RWPE2 (cell line): ENCODE results near the gene IFT172.

Experiments used
- ATAC-seq: fragments of 200-7000 bp; cut with Tn5 transposase; 3 replicates; pipeline ENCODE4 v1.9.1; 2021; ENCODE audit warnings: low read depth
- DNase-seq: peaks from one replicate; pipeline ENCODE4 v3.0.0-alpha.2; 2020; ENCODE audit warnings: low spot score
- H3K27ac ChIP-seq: fragments of 450-650 bp; 2 replicates; pipeline ENCODE4 v1.5.1; 2017; ENCODE audit warnings: mild to moderate bottlenecking; ENCODE audit not compliant: poor library complexity, severe bottlenecking
- H3K27me3 ChIP-seq: fragments of 250-450 bp; sonication (Bioruptor Pico); 2 replicates; pipeline ENCODE4 v1.5.1; 2021; ENCODE audit warnings: mild to moderate bottlenecking, moderate library complexity; ENCODE audit not compliant: insufficient read depth, poor library complexity, severe bottlenecking
- H3K36me3 ChIP-seq: fragments of 250-450 bp; sonication (Bioruptor Pico); 2 replicates; pipeline ENCODE4 v1.5.1; 2020; ENCODE audit warnings: low read depth, mild to moderate bottlenecking, moderate library complexity
- H3K4me1 ChIP-seq: fragments of 250-450 bp; sonication (Bioruptor Pico); 2 replicates; pipeline ENCODE4 v1.5.1; 2021; ENCODE audit warnings: mild to moderate bottlenecking, moderate library complexity; ENCODE audit not compliant: insufficient read depth, poor library complexity, severe bottlenecking
- H3K4me3 ChIP-seq: fragments of 250-450 bp; sonication (Bioruptor Pico); 2 replicates; pipeline ENCODE4 v1.5.1; 2021; ENCODE audit warnings: mild to moderate bottlenecking, moderate library complexity; ENCODE audit not compliant: severe bottlenecking
- H3K9me3 ChIP-seq: fragments of 250-450 bp; sonication (Bioruptor Pico); 2 replicates; pipeline ENCODE4 v1.5.1; 2021; ENCODE audit warnings: mild to moderate bottlenecking, moderate library complexity; ENCODE audit not compliant: severe bottlenecking
- TF ChIP-seq, protein P1 (sequence below): fragments of 450-650 bp; IDR thresholded peaks from one replicate; pipeline ENCODE4 v1.5.1; 2017; ENCODE audit warnings: mild to moderate bottlenecking, moderate library complexity; ENCODE audit not compliant: poor library complexity, severe bottlenecking

Gene IFT172

DNA sequence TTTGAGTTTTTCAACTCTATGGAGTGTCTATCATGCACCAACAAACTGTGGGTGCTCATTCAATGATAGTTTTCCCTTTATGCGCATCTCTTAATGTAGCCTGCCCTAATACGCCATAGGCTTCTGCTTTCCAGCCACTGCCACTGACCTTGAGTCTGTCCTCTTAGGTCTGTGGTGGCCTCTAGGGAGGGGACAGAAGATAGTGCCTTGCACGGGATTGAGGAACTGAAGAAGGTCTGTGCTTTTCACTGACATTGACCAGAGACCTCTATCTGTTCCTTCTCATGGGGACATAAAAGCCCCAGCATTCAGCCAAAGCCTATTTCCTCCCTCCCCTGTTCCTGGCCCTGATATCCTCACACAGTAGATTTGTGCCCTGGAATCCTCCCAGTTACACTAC is 9.4 kb upstream of the IFT172 start:
- DNase-seq (no peak), ATAC-seq (no peak)
- Histone ChIP-seq H3K4me3 (no peak overlapping the region), H3K36me3 (no peaks in the 10 kb centered on the region), H3K27me3 (no peaks in the 10 kb centered on the region), H3K9me3 (no peaks in the 10 kb centered on the region), H3K27ac (no peak overlapping the region), H3K4me1 (no peaks in the 10 kb centered on the region)
- TF ChIP-seq, protein P1, sequence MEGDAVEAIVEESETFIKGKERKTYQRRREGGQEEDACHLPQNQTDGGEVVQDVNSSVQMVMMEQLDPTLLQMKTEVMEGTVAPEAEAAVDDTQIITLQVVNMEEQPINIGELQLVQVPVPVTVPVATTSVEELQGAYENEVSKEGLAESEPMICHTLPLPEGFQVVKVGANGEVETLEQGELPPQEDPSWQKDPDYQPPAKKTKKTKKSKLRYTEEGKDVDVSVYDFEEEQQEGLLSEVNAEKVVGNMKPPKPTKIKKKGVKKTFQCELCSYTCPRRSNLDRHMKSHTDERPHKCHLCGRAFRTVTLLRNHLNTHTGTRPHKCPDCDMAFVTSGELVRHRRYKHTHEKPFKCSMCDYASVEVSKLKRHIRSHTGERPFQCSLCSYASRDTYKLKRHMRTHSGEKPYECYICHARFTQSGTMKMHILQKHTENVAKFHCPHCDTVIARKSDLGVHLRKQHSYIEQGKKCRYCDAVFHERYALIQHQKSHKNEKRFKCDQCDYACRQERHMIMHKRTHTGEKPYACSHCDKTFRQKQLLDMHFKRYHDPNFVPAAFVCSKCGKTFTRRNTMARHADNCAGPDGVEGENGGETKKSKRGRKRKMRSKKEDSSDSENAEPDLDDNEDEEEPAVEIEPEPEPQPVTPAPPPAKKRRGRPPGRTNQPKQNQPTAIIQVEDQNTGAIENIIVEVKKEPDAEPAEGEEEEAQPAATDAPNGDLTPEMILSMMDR: no peak

DNA sequence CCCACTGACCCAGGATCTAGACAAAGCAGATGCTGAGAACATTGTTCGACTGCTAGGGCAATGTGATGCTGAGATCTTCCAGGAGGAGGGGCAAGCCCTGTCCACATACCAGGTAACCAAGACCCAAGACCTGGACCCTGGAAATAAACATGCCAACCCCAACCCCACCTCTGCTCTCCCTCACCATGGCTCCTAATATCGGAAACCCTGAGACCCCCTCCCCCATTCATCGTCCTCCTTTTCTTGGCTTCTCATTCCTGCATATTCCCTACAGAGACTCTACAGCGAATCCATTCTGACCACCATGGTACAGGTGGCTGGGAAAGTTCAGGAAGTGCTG is 7.7 kb upstream of the IFT172 start:
- ATAC-seq (no peak), DNase-seq (no peak)
- TF ChIP-seq, protein P1: no peak
- H3K4me3 ChIP-seq: no peak overlapping the region
- H3K27me3 ChIP-seq: no peaks in the 10 kb centered on the region
- H3K36me3 ChIP-seq: no peaks in the 10 kb centered on the region
- H3K4me1 ChIP-seq: no peaks in the 10 kb centered on the region
- no peak overlapping the region for H3K27ac ChIP-seq
- H3K9me3 ChIP-seq: no peaks in the 10 kb centered on the region

DNA sequence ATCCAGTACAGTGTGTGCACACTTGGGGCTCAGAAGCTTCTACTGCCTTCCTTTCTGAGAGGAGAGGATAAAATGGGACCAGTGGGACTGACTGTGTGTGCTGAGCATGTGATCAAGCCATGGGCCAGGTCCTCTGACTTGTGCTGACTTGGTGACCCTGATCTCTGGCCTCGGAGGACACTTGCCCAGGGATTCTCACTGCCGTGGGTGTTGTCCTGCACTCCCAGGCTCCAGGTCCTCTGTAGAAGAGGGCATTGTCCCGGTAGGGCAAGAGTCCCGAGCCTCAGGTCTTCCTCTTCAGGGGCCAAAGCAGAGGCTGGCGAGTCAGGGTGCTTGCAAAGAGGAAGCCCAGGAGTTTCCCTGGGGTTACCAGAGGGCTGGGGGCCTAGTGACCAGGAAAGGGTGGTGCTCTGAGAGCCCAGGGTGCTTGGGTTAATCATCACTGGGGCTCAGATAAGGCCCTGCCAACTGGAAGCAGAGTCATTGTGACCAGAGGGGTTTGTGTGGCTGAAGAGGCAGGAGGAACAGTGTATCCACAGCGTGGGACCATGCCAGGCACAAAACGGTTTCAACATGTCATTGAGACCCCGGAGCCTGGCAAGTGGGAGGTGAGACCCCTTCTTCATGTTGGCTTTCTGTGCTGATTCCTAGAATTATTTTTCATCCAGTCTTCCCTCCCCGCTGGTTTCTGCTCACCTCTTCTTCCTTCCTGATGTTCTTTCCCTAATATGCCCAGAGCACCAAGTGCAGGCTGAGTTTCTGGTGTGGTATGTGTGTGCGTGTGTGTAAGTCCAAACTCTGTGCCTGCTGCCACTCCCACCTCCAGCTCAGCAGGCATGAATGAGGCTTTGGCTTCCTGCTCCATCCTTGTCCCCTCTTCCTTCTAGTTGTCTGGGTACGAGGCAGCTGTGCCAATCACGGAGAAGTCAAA is 7.1 kb upstream of the IFT172 start, which contains the start of gene GCKR:
GCKR (plus strand) TSS at position 483 of the 931 bp plus-strand sequence; CDS start at position 549, 66 bp downstream.
- ATAC-seq: no peak
- H3K27ac ChIP-seq: no peak within 1 kb of the TSS
- no peaks in the 10 kb centered on the region for H3K4me1 ChIP-seq
- TF ChIP-seq, protein P1: no peak
- H3K27me3 ChIP-seq: no peaks in the 10 kb centered on the region
- DNase-seq: no peak
- H3K9me3 ChIP-seq: no peaks in the 10 kb centered on the region
- no peak within 1 kb of the TSS for H3K4me3 ChIP-seq
- H3K36me3 ChIP-seq: no peaks in the 10 kb centered on the region

DNA sequence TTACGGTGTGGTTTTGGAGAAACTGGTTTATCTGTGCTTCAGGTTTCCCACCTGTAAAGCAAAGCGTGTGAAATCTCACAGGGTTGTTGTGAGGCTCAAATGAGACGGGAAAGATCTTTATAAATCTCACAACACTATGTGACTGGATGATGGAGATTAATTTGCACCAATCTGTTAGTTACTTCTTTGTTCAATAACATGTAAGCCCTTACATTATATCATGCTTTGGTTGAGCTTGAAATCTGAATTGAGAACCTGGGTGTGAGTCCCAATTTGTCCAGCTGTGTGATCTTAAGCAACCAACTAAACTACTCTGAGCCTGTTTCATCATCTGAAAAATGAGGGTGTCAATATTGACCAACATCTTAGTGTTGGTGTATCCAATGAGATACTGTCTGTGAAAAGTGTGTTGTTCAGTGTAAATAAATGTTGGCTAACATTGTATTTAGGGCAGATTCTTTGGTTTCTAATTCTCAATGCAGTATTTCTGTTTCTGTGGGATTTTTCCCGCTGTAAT is 6.4 kb upstream of the IFT172 start:
- Histone ChIP-seq H3K27me3 (no peaks in the 10 kb centered on the region), H3K4me1 (no peaks in the 10 kb centered on the region), H3K27ac (no peak overlapping the region), H3K36me3 (no peaks in the 10 kb centered on the region), H3K9me3 (no peaks in the 10 kb centered on the region), H3K4me3 (no peak overlapping the region)
- DNase-seq (no peak), ATAC-seq (no peak)
- TF ChIP-seq, protein P1: no peak
